ENCODE data around the gene CEACAM6.
A peak's percentile ranks its signal among the peaks of the same experiment; 100 is the strongest.
"Not testable (repeated sequence)": the region's sequence is repeated elsewhere in the genome, so short reads cannot be mapped to it uniquely, and the experiment has no call there.

CEACAM6 gene

GRCh38 chr19:41746593-41747227 is 8.6 kb upstream of the CEACAM6 start:
- peak; percentile 81 for TF ChIP-seq CTCF (IDR thresholded peaks at IDR 0.05; ENCODE audit: insufficient read depth, low read depth, low read length, missing control alignments)
- H3K4me3 ChIP-seq (ENCODE audit: low read length), result no peak overlapping the region
- peak; percentile 71 for DNase-seq (ENCODE audit: low read depth)

- DNase-seq (ENCODE audit: low read depth), result no peak
- no peak for TF ChIP-seq CTCF (IDR thresholded peaks at IDR 0.05; ENCODE audit: insufficient read depth, low read depth, low read length, missing control alignments)
- H3K4me3 ChIP-seq (ENCODE audit: low read length), result no peak overlapping the region
These were observed 7.3 kb upstream of the CEACAM6 start for GRCh38 chr19:41748012-41748411.

- DNase-seq (ENCODE audit: low read depth), result peak; percentile 70
These were observed 4.8 kb upstream of the CEACAM6 start for GRCh38 chr19:41750248-41751134.

GRCh38 chr19:41753159-41753558 is 2.2 kb upstream of the CEACAM6 start:
- no peak overlapping the region for H3K4me3 ChIP-seq (ENCODE audit: low read length)
- DNase-seq (ENCODE audit: low read depth), result peak; percentile 60
- TF ChIP-seq CTCF (IDR thresholded peaks at IDR 0.05; ENCODE audit: insufficient read depth, low read depth, low read length, missing control alignments), result peak; percentile 79

More at GRCh38 chr19:41750248-41751134, 4.8 kb upstream of the CEACAM6 start:
- H3K4me3 ChIP-seq (ENCODE audit: low read length), result not testable (repeated sequence)

- no peak overlapping the region for H3K4me3 ChIP-seq (ENCODE audit: low read length)
- peak; percentile 79 for TF ChIP-seq CTCF (IDR thresholded peaks at IDR 0.05; ENCODE audit: insufficient read depth, low read depth, low read length, missing control alignments)
- peak; percentile 52 for DNase-seq (ENCODE audit: low read depth)
These were observed 1.3 kb upstream of the CEACAM6 start for GRCh38 chr19:41753936-41754529.

GRCh38 chr19:41758846-41759245 is 3.5 kb downstream of the CEACAM6 start:
- H3K4me3 ChIP-seq (ENCODE audit: low read length), result no peak overlapping the region
- DNase-seq (ENCODE audit: low read depth), result peak; percentile 73
- TF ChIP-seq CTCF (IDR thresholded peaks at IDR 0.05; ENCODE audit: insufficient read depth, low read depth, low read length, missing control alignments), result no peak

- H3K4me3 ChIP-seq (ENCODE audit: low read length), result no peak overlapping the region
- DNase-seq (ENCODE audit: low read depth), result no peak
- no peak for TF ChIP-seq CTCF (IDR thresholded peaks at IDR 0.05; ENCODE audit: insufficient read depth, low read depth, low read length, missing control alignments)
These were observed 11.8 kb downstream of the CEACAM6 start for GRCh38 chr19:41767115-41767514.

GRCh38 chr19:41768105-41768504 is 12.8 kb downstream of the CEACAM6 start:
- DNase-seq (ENCODE audit: low read depth); H3K4me3 ChIP-seq (ENCODE audit: low read length): not testable (repeated sequence)
